HepG2 (cell line): Measurements from ENCODE around the gene NFAT5. TPM values are rescaled to one million over a fixed set of nuclear protein-coding genes. Genes with fewer than 3 reads are reported as not detected.

Source experiments
- ATM ChIP-seq: fragments of 450-650 bp; IDR thresholded peaks from 2 replicates; pipeline ENCODE4 v1.7.1; 2017; ENCODE audit warnings: mild to moderate bottlenecking, borderline replicate concordance
- BCL3 ChIP-seq: sonication (generic); formaldehyde crosslinking; IDR thresholded peaks from 2 replicates; pipeline ENCODE4 v1.5.1; 2020; ENCODE audit warnings: mild to moderate bottlenecking, missing genetic modification reagents, moderate library complexity
- FOXA1 ChIP-seq, 2 experiments: fragments of 450-650 bp in 1 of 2; sonication (generic) in 1 of 2; formaldehyde crosslinking in 1 of 2; IDR thresholded peaks; 2 replicates each; pipeline versions ENCODE4 v1.4.0 to v1.6.1; 2016 to 2020; ENCODE audit warnings: missing genetic modification reagents in 1 of 2
- GABPB1 ChIP-seq: IDR thresholded peaks from 2 replicates; pipeline ENCODE4 v1.6.1; 2016; ENCODE audit warnings: mild to moderate bottlenecking, missing genetic modification reagents, moderate library complexity, missing compliant biosample characterization
- HOMEZ ChIP-seq: IDR thresholded peaks from 2 replicates; pipeline ENCODE4 v1.6.1; 2016; ENCODE audit warnings: low read depth
- MEIS1 ChIP-seq: sonication (generic); formaldehyde crosslinking; IDR thresholded peaks from 2 replicates; pipeline ENCODE4 v1.9.0; 2021; ENCODE audit warnings: mild to moderate bottlenecking, missing genetic modification reagents, moderate library complexity, borderline replicate concordance
- MYNN ChIP-seq: sonication (generic); formaldehyde crosslinking; IDR thresholded peaks from 2 replicates; pipeline ENCODE4 v1.4.0; 2020; ENCODE audit warnings: mild to moderate bottlenecking, low read depth, missing genetic modification reagents
- NCOR1 ChIP-seq: fragments of 200-600 bp; sonication (generic); IDR thresholded peaks from 2 replicates; pipeline ENCODE4 v1.7.0; 2017; ENCODE audit warnings: antibody characterized with exemption, low read length, borderline replicate concordance
- PITX1 ChIP-seq: sonication (generic); formaldehyde crosslinking; IDR thresholded peaks from 2 replicates; pipeline ENCODE4 v1.5.1; 2020; ENCODE audit warnings: mild to moderate bottlenecking, missing genetic modification reagents
- SP4 ChIP-seq: sonication (generic); formaldehyde crosslinking; IDR thresholded peaks from 2 replicates; pipeline ENCODE4 v1.8.1; 2023; ENCODE audit warnings: mild to moderate bottlenecking, missing genetic modification reagents
- TRAFD1 ChIP-seq: sonication (generic); formaldehyde crosslinking; IDR thresholded peaks from 2 replicates; pipeline ENCODE4 v1.5.1; 2020; ENCODE audit warnings: missing genetic modification reagents, mild to moderate bottlenecking, borderline replicate concordance
- WIZ ChIP-seq: sonication (generic); formaldehyde crosslinking; IDR thresholded peaks from 2 replicates; pipeline ENCODE4 v1.5.1; 2020; ENCODE audit warnings: mild to moderate bottlenecking, missing genetic modification reagents
- ZBED4 ChIP-seq: sonication (generic); formaldehyde crosslinking; IDR thresholded peaks from 2 replicates; pipeline ENCODE4 v1.4.0; 2020; ENCODE audit warnings: missing genetic modification reagents, borderline replicate concordance
- ZNF230 ChIP-seq: sonication (generic); formaldehyde crosslinking; IDR thresholded peaks from 2 replicates; pipeline ENCODE4 v1.4.0; 2020; ENCODE audit warnings: mild to moderate bottlenecking, missing genetic modification reagents
- ZNF275 ChIP-seq: sonication (generic); formaldehyde crosslinking; IDR thresholded peaks from 2 replicates; pipeline ENCODE4 v1.8.0; 2022; ENCODE audit warnings: missing genetic modification reagents, mild to moderate bottlenecking, inconsistent platforms, borderline replicate concordance
- ZNF276 ChIP-seq: sonication (generic); formaldehyde crosslinking; IDR thresholded peaks from 2 replicates; pipeline ENCODE4 v1.4.0; 2020; ENCODE audit warnings: mild to moderate bottlenecking, low read depth, missing genetic modification reagents
- ZNF577 ChIP-seq: sonication (generic); formaldehyde crosslinking; IDR thresholded peaks from 2 replicates; pipeline ENCODE4 v1.4.0; 2020; ENCODE audit warnings: mild to moderate bottlenecking, low read depth, missing genetic modification reagents, borderline replicate concordance
- polyA plus RNA-seq, 8 experiments: library from polyadenylated mRNA; depleted of rRNA in 3 of 8; stranded (reverse) in 7 of 8; unstranded in 1 of 8; fragments of >200 nt; fragmentation: Illumina TruSeq in 4 of 8; extraction: Trizol in 4 of 8; gene quantifications; 2 replicates each; pipeline versions ENCODE4 v1.2.1 to v1.2.3, GENCODE V29; 2011 to 2016; ENCODE audit warnings: low read depth in 4 of 8, missing spikeins in 1 of 8, mixed read lengths in 1 of 8; ENCODE audit not compliant: insufficient read depth in 1 of 8
- total RNA-seq, 5 experiments: library from RNA; depleted of rRNA; stranded (reverse); fragments of >200 nt; fragmentation: Illumina TruSeq; extraction: Trizol; gene quantifications; 2 replicates each; pipeline ENCODE4 v1.2.3, GENCODE V29; 2016; ENCODE audit warnings: low read depth in 1 of 5

The NFAT5 gene
- total and polyA plus RNA-seq, 2 of the 13 experiments (the other 11 are each of a cell fraction or from before 2014, with no cell fraction given), result 20.5 to 54.3 TPM

GRCh38 chr16:69565671-69566239, at the start of gene NFAT5 (continued):
- TF ChIP-seq TRAFD1 (CRISPR knock-in tag), result no peak
- TF ChIP-seq FOXA1 (IDR thresholded peaks at IDR 0.05), result no peak
- no peak for TF ChIP-seq FOXA1 (CRISPR knock-in tag; IDR thresholded peaks at IDR 0.05)
- TF ChIP-seq ZNF276 (CRISPR knock-in tag), result peak; percentile 94
- TF ChIP-seq GABPB1, result peak; percentile 88
- TF ChIP-seq ZBED4 (CRISPR knock-in tag), result peak; percentile 97
- TF ChIP-seq ZNF577 (CRISPR knock-in tag), result no peak
- TF ChIP-seq MEIS1 (CRISPR knock-in tag), result peak; percentile 63; the same call in 1 of the 2 replicates
- 0 out of 2 replicates have a peak, but pooled peaks have one; percentile 75 for TF ChIP-seq ZNF275 (CRISPR knock-in tag)
- TF ChIP-seq WIZ (CRISPR knock-in tag), result peak; percentile 74; the same call in 1 of the 2 replicates
- TF ChIP-seq BCL3 (CRISPR knock-in tag), result peak; percentile 97
- TF ChIP-seq ATM, result no peak
- TF ChIP-seq NCOR1, result no peak
- TF ChIP-seq SP4 (CRISPR knock-in tag), result peak; percentile 91
- TF ChIP-seq PITX1 (CRISPR knock-in tag), result no peak
- no peak for TF ChIP-seq HOMEZ (CRISPR knock-in tag)
- TF ChIP-seq ZNF230 (CRISPR knock-in tag), result no peak; the same call in none of the 2 replicates
- peak; percentile 75; the same call in 1 of the 2 replicates for TF ChIP-seq MYNN (CRISPR knock-in tag)
